ENCODE measurements around the gene MIGA1.

- TF ChIP-seq RAD21 (IDR thresholded peaks at IDR 0.05; ENCODE audit: low read depth): no peak
- no peak for TF ChIP-seq EP300 (IDR thresholded peaks at IDR 0.05; ENCODE audit: borderline replicate concordance)
- TF ChIP-seq MAX (IDR thresholded peaks at IDR 0.05): no peak
- TF ChIP-seq TCF12 (IDR thresholded peaks at IDR 0.05; ENCODE audit: low read depth): no peak
- TF ChIP-seq FOXM1 (IDR thresholded peaks at IDR 0.05; ENCODE audit: borderline replicate concordance, low read depth): no peak
Observed at GRCh38 chr1:77762072-77762476, 17.4 kb upstream of the MIGA1 start.
